T-helper 1 cell (primary cell): ENCODE data around the gene KCNIP4.

Source experiments
- DNase-seq, 5 donors: peaks; one replicate each; pipeline ENCODE4 v3.0.0-alpha.2; 2012 to 2020

KCNIP4 gene

DNA sequence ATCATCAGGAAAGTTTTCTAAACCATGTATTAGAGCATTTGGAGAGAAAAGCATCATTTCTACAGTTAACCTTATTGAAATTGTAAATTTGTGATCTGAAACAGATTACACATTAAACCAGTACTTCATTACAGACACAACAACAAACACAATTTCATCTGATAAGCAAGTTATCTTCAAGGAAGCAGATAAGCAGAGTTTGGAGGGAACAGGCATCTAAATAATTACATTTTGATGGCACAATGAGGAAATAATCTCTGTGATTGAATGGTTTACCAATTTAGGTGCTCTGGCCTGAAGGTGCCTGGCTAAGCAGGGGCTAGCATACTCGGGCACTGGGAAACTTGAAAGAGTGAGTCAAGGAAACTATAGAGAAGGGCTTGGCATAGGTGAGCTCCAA lies 628.5 kb downstream of the KCNIP4 start:
- DNase-seq, result no peak

DNA sequence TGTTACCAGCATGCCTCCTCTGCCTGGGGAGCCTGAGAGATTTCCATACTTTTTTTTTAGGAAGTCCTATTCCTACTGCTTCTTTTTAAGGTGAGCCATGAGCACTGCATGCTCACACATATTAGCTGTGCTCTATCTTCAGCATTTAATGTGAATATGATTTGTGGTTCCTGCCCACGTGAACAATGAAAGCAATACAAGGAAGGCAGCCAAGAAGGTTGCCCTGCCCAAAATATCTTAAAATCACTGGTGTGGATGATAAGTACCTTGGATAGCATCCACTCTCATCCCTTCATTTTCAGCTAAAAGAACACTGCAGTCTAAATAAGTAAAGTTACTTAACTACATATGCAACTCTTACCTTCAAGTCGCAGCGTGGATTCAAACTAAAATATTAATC lies 640.9 kb downstream of the KCNIP4 start:
- DNase-seq, result no peak

DNA sequence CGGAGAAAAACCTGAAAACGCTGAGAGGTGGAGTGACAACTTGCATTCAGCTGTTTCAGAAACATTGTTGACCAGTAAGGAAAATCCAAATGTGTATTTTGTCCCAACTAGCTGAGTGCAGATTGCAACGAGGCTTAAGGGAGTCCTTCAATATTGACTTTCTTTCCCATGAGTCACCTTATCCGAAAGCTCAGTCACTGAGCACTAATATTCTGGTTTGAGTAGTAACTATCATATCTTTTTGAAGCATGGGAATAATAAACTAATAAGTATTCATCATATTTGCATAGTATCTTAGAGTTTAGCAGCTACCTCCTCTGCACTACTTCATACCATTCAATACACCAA lies 644.1 kb downstream of the KCNIP4 start:
- DNase-seq, result no peak

DNA sequence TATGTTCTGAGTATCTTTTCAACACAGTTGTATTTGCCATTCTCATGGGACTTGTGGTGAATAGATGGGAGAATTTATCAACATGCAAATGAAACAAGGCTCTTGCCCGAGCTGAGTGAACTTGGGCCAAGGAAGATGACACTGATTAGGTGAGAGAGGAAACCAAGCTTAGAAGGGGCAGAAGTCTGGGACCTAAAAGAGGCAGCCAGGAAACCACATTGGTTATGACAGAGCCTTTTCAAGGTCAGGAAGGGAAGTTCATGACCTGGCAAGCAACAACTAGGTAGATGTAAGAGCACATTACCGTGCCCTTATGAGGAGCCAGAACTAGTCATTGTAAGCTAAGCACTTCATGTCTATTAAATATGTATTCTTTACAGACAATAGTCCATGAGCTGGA lies 658.0 kb downstream of the KCNIP4 start:
- no peak for DNase-seq

DNA sequence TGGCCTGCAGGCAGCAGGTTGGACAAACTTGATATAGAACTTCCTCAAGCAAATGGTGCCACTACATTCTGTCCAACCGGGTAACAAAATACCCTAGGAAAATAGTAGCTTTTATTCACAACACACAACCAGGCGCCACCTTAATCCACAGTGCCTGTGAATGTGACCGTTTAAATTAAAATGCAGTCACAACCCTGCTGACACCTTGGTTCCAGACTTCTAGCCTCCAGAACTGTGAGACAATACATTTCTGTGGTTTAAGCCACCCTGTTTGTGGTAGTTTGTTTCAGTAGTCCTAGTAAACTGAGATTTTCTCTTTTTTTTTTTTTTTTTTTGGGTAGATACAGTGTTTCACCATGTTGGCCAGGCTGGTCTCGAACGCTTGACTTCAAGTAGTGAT lies 672.5 kb downstream of the KCNIP4 start:
- no peak for DNase-seq

DNA sequence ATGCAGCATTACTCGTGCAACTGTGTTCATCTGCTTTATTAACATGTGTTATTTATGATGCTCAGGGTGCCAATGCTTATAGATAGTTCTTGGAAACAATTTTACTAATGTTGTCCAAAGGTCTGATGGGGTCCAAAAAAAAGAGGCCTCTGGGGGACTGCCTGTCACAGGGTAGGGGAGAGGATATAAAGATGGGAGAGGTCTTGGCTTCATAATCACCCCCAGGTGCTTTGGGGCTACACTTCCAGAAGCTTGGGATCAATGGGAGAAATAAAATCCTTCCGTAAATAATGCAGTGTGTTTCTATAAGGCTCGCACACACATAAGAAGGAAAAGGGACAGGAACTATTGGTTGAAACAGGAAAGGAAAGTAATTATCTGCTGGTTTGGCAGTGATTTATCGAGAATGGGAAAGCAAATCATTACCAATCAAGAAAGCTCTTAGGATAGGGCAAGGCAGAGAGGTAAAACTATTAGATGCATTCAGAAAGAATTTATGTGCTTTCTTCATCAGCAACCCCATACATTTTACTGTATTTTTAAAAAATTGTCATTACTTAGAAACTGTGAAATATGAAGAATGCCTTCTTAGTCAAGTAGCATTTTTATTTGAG lies 677.0 kb downstream of the KCNIP4 start:
- no peak for DNase-seq

DNA sequence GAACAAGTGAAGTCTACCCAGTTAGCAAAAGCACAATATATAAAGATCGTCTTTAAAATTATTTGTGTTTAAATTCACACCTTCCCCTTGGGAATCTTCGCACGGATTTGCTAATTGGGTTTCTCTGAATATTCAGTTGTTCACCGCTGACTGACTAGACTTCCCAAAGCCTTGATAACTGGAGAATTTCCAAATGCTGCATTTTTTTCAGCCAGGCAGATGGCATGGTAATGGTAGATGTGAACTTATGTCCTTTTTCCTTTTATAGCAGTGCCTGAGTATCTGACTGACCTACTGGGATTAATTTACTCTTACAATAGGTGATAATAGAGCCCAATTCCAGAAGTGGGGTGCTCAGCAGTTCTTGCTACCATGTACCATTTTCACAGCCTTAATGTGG lies 700.2 kb downstream of the KCNIP4 start:
- no peak for DNase-seq

DNA sequence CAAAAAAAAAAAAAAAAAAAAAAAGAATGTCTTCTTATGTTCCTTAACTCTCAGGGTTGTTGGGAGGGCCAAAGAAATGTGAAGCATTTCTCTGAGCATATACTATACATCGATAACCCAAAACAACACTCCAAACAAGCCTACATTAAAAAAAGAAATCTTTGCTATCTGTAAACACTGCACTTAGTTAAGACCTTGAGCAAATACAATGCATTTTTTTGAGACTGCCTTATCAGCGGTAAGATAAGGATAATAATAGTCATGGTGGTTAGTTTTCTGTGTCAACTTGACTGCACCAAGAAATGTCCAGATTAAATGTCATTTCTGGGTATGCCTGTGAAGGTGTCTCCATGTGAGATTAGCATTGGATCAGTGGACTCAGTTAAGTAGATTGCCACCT lies 706.4 kb downstream of the KCNIP4 start:
- DNase-seq, result no peak

DNA sequence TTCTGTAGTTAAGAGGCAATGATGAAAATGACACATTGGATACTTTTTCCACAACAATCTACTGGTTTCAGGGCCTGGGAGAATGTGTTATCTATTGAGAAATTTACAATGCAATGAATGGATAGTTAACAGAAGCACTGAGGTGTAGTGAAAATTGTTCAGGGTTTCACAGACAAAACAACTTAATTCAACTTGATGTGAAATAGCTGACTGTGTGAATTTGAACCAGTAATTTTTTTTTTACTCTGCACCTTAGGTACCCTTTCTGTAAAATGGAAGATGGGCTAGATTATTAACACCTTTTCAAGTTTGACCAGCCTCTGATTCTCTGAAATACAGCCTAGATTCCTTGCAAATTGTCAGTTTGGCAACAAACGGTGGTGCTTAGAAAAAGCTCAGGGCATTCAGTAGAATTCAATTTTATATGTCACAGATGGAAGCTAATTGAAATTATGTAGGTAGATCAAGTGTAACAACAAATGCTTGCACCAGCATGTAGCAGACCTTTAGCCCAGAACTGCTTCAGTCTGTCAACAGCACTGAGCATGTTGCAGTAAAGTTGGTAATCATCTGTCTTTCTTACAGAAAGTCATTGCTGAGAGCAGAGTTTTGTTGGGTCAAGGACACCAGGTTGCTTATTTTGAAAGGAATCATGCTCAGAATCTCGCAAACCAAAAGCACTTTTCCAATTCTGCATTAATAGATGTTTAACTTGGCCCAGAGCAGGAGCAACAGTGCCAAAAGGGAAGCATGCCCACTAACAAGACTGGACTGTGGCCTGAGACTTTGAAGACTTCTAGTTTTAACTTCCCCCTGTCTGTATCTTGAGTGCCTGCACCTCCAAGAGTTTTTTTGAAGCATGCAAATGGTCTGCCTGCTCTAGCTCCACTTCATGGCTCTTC lies 721.7 kb downstream of the KCNIP4 start:
- DNase-seq, result no peak

DNA sequence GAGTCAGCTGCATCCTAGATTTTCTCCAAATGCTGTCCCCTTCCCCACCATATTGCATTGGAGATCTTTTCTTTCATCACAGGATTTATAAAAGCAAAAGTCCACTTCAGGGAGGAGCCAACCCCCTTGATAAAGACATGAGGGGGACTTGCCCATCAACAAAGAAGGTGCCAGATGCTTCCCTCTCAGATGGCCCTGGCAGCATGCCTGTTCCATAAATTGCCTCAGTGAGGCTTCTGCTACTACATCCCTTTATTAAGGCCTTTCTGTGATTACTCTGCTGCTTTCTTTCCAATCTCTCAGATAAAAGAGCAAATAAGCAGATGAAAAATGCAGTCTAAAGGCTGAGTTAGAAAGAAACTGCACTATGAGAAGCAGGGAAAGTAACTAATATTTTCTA lies 736.7 kb downstream of the KCNIP4 start:
- no peak for DNase-seq

DNA sequence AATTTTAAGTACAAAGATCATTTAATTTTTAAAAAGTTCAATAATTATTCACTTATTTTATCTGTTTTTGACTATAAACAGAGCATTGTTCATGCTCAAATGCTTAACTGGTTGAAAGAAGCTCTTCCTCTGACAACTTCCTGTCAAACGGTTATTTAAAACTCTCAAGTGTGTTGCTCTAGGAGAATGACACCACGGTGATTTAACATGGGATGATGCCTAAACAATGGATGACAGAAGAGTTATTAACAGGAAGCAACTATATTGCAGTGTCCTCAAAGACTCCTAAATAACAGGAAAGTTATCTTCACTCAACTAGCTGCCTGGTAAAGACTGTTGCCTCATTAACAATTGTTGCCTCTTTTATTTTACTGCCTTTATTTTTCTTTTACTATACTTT lies 738.7 kb downstream of the KCNIP4 start:
- DNase-seq, result no peak

DNA sequence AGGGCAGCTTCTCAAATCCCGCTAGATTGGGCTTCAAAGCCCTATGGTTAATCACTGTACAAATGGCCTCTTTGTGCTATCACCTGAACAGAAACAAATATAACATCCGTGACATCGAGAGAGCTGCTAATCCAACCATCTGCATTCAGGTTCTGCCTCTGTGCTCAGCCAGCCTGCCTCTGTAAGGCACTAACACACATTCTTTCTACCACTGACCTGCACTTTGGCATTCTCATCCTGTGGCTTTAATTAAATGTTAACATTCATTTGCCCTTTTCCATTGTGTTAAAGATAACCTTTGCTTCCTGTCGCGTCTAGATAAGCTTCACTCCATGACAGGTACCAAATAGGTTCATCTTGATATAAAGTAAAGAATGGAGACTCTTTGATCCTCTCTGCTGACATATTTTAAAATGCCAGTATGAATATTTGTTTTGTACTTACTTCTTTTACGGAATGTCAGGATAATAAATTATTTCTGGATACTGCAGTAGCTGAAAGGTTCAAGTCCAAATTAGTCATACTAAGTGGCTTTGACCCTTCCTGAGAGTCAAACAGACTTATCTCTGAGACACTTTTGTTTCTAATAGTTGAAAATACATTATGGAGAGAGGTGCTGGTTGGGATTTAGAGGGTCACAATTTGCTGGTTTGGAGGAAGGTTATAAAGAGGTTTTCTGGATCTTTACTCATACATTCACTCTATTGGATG lies 742.6 kb downstream of the KCNIP4 start:
- DNase-seq, result no peak

DNA sequence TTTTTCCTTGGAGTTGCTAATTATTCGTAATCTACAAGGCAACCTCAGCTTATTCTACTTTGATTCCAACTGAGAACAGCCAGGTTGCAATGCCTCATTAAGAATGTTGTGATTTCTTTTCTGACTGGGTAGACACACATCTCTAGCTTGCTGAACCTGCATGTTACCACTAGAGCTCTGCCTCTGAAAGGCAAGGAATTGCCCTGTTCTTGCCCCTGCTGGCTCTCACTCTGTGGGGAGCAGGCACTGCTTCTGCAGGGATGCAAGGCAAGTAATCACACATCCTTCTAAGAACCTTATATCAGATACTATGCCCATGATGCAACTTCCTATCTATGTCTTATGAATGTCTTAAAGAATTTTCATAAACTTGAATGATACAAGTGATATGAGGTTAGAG lies 745.2 kb downstream of the KCNIP4 start:
- no peak for DNase-seq

DNA sequence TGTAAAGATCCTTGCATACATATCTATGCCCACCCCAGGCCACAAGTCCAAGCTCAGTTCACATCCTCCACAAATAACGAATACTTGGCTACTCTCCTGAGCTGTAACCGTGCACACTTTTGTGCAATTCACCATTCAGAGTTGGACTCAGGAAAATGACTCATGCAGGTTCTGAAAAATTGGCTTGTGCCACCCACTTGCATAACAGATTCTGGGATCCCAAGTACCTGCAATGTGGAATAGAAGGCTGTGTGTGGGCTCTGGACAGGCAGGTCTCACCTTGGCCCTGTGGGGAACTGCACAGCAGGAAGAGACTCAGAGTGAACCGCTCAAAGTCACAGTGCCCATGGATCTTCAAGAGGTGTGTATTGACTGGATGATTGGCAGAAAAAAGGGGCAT lies 745.6 kb downstream of the KCNIP4 start:
- no peak for DNase-seq

DNA sequence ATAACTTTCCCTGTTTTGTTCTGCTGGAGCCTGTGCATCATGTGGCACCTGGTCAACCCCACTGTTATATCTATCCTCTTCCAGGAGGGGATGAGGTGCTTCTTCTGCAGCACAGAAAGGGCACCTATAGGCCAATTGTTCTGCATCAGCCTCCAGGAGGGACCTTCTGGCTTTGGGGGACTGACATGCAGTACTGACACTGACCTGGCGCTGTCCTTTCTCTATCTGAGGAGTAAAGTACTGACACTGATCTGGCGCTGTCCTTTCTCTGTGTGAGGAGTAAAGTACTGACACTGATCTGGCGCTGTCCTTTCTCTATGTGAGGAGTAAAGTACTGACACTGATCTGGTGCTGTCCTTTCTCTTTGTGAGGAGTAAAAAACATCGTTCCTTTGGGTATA lies 749.9 kb downstream of the KCNIP4 start:
- no peak for DNase-seq

DNA sequence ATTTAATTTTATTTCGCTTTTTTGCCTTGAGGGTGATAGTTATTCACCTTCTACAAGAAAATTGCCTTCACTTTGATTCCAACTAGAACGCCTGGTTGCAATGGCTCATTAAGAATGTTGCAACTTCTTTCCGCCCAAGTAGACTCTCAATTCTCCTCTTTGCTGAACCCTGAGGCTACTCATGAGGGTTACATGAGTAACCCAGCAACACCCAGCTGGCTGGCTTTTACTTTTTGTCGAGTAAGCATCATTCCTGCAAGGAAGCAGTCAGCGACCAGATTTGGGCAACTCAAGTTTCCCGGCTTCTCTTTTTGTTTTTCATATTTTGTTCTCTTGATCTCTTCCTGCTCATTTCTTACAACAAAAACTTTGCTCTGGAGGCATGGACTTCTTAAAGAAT lies 752.9 kb downstream of the KCNIP4 start:
- no peak for DNase-seq

DNA sequence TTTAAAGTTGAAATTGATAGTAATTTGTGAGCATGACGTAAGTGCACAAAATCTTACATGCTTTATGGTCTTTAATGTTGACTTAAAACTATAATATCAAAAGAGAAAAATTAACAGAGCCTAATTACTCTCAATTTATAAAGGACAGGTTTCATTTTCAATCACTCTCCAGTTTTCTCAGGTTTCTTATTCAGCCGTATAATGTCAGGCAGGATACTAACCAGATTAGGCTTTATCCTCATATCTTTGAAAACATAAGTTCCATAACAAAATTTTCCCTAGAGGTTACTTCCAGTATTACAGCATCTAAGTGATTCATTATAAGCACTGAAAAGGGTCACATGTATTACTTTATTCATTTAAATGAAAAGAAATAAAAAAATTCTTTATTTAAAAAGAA lies 756.2 kb downstream of the KCNIP4 start:
- DNase-seq, result no peak

DNA sequence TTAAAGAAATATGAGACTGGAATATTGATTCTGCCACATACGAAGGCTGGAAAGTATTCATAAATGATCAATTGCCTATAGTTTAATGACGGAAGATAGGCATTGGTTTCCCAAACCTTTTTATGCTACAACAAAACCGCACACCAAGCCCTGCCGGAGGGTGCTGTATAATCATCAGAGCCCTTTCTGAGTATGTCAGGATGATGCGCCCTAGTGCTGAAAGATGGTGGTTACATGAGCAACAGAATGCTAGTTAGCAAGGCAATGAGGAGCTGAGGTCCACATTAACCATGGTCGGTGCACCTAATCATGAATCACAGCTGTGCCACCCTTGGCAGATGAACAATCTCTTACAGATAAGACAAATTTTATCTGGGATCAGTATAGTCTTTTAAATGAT lies 757.3 kb downstream of the KCNIP4 start:
- DNase-seq, result no peak

DNA sequence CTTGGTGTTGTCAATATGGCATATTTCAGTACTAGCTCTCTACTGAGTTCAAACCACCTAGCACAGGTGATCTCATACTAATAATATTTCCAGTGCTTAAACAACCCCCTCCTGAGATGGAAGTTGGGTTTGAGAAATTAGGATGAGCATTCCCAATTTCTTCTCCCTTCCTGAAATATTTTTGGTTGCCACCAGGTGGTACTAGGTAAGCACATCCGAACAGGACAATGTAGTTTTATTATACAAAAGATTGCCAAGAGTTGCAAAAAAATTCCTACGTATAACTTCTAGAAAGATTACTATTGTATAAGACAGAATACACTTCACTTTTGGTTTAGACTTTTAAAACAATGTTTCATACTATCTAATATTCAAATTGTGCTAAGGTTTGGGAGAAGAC lies 763.8 kb downstream of the KCNIP4 start:
- DNase-seq, result no peak

DNA sequence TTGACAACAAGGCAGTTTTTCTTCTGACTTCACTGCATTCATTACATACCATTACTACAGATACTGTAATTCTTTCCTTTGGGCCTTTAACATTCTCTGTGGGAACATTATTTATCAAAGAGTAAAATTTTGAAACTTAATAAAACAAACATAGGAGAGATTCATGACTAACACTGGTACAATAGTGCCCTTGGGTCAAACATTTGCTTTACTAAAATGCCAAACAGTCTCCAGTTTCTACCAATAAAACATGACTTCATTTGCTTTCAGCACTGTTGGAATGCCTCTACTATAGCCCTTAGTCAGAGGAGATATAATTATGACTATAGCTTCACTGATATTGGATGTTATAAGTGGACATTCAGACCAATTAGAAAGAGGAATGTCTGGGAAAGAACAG lies 766.9 kb downstream of the KCNIP4 start:
- no peak for DNase-seq

DNA sequence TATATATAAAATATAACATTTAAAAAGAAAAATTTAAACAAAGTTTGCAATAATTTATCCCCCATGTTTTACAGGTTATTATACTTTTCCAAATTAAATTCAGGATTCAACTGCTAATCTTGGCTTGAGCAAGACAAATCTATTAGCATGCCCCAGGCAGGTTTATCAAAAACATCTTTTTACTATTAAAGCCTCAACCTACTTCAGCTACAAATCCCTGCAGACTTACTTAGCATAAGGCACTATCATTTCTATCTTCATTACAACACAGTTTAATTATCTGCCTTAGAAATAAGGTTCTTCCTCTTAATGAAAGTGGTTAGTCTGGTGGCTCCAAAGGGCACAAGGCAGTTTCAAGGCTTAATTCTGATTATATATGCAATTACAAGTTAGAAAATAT lies 770.7 kb downstream of the KCNIP4 start:
- DNase-seq, result no peak

DNA sequence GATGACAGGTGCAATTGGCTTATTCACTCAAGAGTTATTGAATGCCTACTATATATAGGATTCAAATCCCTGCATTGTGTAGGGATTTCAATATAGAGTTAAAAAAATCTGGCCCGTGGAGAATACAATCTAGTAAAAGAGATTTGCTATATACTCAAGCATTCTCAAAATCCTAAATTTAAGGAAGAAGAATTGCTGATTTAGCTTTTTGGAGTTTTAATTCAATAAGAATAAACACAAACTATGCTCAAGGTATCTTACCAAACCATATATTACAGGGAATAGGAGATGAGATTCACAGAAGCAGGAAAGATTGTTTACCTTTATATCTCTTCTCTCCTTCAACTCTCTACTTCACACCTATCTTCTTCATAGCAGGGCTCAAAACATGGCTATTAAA lies 771.5 kb downstream of the KCNIP4 start:
- no peak for DNase-seq

DNA sequence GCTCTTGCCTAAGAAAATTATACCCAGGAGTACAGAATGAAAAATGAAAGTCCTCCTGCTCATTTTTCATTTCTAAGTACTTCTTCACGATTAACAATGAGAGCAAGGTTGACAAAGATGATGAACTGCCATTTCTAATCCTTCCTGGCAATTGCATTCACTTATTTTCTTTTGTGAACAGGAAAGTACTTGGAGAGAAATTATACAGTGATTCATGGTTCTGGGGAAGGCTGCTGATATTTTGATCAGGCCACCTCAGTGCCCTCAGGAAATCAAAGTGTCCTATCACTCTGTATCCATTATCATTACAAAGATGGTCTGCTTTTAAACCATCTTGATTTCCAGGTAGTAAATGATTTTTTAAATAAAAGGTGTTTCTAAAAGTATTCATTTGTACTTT lies 780.9 kb downstream of the KCNIP4 start:
- no peak for DNase-seq

DNA sequence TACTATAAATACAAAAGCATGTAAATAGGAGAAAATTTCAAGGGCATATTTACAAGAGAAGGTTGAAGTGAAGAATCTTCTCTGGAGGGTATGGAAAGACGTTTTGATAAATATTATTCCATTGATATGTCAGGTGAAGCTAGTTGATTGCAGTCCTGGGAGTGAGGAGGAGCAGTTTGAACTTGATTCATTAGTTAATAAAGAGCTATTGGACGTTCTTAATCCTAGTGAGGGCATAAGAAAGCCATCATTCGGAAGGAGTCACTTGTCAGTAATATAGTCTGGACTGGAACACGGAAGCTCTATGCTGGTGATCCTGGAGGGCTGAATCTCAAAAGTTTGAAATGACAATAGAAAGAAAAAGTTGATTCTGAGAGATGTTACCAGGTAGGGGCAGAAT lies 793.2 kb downstream of the KCNIP4 start:
- DNase-seq, result no peak
